BE2C (cell line): ENCODE measurements around the gene ZNF223.

Experiments
- DNase-seq: peaks from one replicate; pipeline ENCODE4 v3.0.0-alpha.2; 2020
- H3K27me3 ChIP-seq: fragments of 250-450 bp; sonication (Bioruptor Pico); 2 replicates; pipeline ENCODE4 v1.5.1; 2020; ENCODE audit warnings: mild to moderate bottlenecking
- H3K36me3 ChIP-seq: fragments of 250-450 bp; sonication (Bioruptor Pico); 2 replicates; pipeline ENCODE4 v1.5.1; 2020; ENCODE audit warnings: mild to moderate bottlenecking
- H3K4me1 ChIP-seq: fragments of 250-450 bp; sonication (Bioruptor Pico); 2 replicates; pipeline ENCODE4 v1.5.1; 2020
- H3K4me3 ChIP-seq: 2 replicates; pipeline ENCODE4 v1.5.1; 2011; ENCODE audit warnings: low read depth, low read length
- H3K9me3 ChIP-seq: fragments of 250-450 bp; sonication (Bioruptor Pico); 2 replicates; pipeline ENCODE4 v1.5.1; 2020
- TF ChIP-seq, protein P1 (sequence below): IDR thresholded peaks from 2 replicates; pipeline ENCODE4 v1.5.1; 2012; ENCODE audit warnings: mild to moderate bottlenecking, low read depth, low read length

Gene ZNF223

DNA sequence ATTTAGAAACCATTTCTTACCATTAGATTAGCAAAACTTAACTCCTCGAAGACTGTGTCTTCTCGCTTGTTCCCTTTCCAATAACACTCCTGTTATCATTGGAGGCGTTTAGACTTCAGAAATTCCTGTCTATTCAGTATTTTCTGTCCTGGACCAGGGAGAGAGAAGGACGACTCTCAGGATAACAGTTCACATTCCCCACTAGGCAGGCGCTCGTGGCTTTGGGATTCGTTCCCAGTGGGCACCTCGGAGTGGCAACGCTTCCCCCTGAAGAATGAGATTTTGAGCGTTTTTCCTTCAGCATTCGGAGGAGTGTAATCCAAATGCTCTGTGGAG lies 60.9 kb downstream of the ZNF223 start:
- TF ChIP-seq, protein P1, sequence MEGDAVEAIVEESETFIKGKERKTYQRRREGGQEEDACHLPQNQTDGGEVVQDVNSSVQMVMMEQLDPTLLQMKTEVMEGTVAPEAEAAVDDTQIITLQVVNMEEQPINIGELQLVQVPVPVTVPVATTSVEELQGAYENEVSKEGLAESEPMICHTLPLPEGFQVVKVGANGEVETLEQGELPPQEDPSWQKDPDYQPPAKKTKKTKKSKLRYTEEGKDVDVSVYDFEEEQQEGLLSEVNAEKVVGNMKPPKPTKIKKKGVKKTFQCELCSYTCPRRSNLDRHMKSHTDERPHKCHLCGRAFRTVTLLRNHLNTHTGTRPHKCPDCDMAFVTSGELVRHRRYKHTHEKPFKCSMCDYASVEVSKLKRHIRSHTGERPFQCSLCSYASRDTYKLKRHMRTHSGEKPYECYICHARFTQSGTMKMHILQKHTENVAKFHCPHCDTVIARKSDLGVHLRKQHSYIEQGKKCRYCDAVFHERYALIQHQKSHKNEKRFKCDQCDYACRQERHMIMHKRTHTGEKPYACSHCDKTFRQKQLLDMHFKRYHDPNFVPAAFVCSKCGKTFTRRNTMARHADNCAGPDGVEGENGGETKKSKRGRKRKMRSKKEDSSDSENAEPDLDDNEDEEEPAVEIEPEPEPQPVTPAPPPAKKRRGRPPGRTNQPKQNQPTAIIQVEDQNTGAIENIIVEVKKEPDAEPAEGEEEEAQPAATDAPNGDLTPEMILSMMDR, result no peak
- H3K9me3 ChIP-seq, result 0 out of 2 replicates have a peak, but pooled peaks cover 4% of the 10 kb centered on the region
- H3K36me3 ChIP-seq, result peaks cover 31% of the 10 kb centered on the region
- no peaks in the 10 kb centered on the region for H3K27me3 ChIP-seq
- peak overlapping the region; percentile 80 for H3K4me3 ChIP-seq
- no peak for DNase-seq
- H3K4me1 ChIP-seq, result no peaks in the 10 kb centered on the region

- Histone ChIP-seq H3K9me3 (0 out of 2 replicates have a peak, but pooled peaks cover 4% of the 10 kb centered on the region), H3K4me1 (no peaks in the 10 kb centered on the region)
Measured at GRCh38 chr19:44113138-44113783, 61.4 kb downstream of the ZNF223 start, which contains the start of gene ZNF225. Gene ZNF225 (plus strand): TSS chr19:44113399. CDS start chr19:44115828, 2,429 bp downstream.

GRCh38 chr19:44113784-44114390 lies 62.1 kb downstream of the ZNF223 start:
- TF ChIP-seq, protein P1, result no peak
- Histone ChIP-seq H3K4me1 (no peaks in the 10 kb centered on the region), H3K4me3 (peak overlapping the region; percentile 80), H3K36me3 (peaks cover 24% of the 10 kb centered on the region), H3K27me3 (no peaks in the 10 kb centered on the region), H3K9me3 (0 out of 2 replicates have a peak, but pooled peaks cover 4% of the 10 kb centered on the region)
- no peak for DNase-seq

More at GRCh38 chr19:44113138-44113783, 61.4 kb downstream of the ZNF223 start, which contains the start of gene ZNF225:
- TF ChIP-seq, protein P1, result peak; percentile 4; the same call in 1 of the 2 replicates
- DNase-seq, result peak; percentile 95
- Histone ChIP-seq H3K27me3 (no peaks in the 10 kb centered on the region), H3K36me3 (peaks cover 26% of the 10 kb centered on the region), H3K4me3 (peak within 1 kb of the TSS; percentile 80)
